HG03575 (cell line): ENCODE data around the gene VPS51.

Source experiments
- ATAC-seq: cut with Tn5 transposase; IDR thresholded peaks from one replicate; pipeline ENCODE4 v1.9.1; 2021; ENCODE audit not compliant: unreplicated experiment, insufficient number of reproducible peaks, low FRiP score; ENCODE audit errors: extremely low read depth

The VPS51 gene

DNA sequence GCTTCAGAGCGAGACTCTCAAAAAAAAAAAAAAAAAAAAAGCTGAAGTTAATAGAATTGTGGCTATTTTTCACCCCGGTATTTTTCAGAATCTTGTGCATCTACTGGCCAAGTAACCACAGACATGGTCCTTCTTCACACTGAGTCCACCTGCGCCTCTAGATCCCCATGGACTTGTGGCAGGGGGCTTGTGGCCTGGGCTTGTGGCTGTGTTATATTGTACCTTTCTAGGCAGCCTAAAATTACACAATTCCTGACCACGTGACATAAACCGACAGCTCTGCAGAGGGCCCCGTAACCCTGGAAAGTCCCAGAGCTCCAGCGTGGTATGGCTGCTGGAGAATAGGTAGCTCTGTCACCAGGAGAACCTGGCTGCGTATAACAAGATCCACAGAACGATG is 26.8 kb upstream of the VPS51 start:
- ATAC-seq, result no peak

DNA sequence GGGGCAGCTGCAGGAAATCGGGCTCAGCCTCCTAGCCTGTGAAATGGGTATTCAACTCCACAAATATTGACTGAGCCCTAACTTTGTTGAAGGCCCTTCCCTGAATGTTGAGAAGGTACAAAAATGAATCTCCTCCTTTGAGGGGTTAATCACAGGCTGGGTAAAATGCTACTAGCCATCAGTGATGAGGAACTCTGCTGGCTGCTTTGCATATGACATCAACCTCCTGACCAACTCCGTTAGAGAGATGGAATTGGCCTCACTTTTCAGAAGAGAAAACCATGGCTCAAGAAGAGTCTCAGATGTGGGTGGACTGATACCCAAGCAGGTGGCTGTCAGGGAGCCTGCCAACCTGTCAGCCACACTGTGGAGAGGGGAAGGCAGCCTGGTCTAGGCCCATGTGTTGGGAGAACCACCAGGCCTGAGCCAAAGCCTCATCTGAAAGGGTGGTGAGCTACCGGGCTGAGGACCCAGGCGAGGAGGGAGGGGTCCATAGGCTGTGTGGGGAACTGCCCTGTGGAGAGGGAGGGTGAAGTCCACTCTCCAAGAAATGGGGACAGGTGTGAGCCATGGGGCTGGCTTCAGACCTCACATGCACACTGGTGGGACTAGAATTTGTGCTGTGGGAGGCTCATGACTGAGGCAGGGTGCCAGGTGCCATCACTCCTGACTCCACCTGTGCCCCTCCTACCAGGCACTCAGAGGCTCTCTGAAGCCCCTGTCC is 23.9 kb upstream of the VPS51 start:
- ATAC-seq, result no peak

DNA sequence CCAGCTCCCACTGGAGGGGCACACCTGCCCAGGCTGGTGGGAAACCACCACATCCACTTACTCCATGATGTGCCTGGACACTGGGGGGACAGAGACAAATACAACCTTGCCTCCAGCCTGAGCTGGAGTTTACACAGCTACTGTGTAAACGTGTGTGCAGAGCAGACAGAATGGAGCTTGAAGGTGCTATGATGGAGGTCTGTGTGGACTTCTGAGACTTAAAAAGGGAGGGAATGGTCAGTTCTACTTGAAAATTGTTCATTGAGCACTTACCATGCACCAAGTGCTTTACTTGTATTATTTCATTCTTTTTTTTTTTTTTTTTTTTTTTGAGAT is 23.4 kb upstream of the VPS51 start:
- no peak for ATAC-seq

DNA sequence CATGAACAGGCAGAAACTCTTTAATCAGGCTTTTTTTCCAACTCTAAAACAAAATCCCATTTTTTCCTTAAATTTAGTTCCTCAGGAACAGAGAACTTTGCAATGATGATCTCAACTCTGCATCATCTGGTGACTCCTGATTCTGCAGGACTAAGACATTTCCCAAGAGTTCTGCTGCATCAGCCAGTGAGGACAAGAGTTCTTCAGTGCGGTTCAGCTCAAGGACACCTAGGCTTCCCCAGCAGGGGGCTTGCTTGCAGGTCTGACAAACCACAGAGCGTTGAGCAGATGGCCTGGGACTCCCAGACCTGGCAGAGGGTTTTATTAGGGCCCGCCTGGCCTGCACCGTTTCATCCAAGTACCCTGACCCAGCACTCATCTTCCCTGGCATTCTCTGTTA is 18.6 kb upstream of the VPS51 start:
- ATAC-seq, result no peak

DNA sequence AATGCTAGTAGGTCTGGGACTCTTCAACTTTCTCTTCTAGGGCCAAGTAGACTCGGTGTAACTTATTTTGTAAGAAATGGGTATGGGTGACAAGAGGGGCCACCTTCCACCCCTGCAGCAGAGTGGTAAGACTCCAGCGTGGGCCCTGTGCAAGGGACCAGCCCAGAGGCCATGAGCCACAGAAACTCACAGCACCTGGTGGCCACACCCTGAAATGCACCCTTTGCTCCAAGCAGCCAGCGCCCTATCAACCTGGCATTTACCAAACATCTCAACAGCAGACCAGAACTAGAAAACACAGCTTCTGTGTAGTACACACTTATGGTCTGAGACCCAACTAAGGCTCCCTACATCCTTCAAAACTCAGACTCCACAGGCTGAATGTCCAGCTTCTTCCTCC is 17.9 kb upstream of the VPS51 start:
- no peak for ATAC-seq

DNA sequence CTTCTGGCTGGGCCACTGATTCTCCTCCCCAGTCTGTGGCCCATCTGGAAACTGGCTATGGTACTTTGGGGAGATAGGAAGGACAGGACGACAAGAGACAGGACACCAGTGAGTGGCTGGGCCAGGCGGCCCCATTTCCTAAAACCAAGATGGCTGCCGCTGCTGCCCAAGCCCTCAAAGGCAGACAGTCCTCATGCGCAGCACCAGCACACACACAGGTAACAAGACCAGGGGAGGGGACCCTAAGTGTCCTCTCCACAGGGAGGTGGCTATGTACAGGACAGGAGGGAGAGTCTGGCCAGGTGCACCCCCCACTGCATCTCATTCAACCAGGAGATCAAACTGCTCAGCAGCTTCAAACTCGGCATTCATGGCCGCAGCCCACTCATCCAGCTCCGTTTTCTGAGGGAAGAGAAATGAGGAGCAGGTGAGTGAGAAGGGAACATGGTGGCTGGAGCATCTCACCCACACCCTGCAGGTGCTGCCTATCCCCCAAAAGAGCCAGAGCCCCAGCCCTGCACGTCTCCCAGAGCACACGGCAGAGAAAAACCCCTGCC is 17.1 kb upstream of the VPS51 start:
- no peak for ATAC-seq

DNA sequence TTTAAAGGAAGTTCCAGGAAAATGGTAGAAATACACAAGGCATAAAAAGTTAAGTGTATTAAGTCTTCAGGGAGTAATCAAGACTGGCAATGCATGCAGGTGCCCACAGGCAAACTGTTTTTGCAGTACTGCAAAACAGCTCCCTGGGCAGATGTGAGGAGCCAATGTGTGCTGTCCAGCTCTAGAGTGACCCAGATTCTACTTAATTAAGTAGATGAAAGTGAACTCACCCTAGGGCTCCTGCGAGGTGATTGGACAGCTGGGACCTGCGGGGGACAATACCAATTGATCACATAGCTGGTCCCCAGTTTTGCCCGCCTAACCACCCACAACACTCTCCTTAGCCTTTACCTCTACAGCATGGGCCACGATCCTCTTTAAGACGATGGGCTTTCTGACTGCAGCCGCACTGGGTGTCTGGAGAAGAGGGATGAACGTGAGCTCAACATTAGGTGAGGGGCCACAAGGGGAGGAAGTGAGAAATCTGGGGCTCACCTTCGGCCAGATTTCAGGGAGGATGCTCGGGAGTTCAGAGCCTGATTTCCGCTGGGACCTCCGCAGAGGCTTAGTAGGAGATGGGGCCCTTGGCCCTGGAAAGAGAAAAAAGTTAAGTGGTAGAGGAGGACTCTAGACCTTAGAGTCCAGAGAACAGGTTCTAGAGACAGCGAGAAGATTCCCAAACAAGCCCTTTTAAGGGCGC is 12.7 kb upstream of the VPS51 start:
- no peak for ATAC-seq

DNA sequence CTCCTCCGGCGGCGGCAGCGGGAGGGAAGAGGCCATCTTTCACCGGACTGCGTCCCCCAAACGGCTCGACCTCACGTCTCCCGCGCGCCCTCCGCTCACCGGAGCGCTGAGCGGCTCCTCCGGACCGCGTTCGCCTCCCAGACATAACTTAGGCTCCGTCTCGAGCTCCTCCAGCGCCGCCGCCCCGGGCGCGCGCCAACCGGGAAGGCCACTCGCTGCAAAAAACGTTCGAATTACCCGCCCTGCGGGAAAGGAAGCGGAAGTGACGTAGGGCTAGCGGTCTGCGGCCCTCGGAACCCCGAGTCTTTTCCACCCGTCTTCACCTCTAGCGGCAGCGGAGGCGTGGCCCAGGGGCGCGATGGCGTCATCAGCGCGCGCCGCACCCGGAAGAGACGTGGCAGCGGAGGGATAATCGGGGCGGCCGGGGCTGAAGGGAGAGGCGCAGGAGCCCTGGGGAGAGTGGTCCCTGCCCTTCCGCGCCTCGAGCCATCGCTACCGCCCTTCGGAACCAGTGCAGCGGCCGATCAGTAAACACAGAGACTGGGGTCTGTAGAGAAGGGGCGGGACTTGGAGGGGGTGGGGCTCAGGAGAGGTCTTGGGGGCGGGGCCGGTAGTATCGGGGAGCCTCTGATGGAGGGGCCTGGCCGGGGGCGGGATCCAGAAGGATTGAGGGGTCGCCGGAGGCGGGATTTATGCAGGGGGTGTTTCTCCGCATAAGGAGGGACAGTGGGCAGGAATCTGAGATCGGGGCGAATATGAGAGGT is 12.0 kb upstream of the VPS51 start, which contains the start of the genes CDCA5 and ZFPL1:
Gene CDCA5, minus strand, starts transcription at position 207 of the 764 bp plus-strand sequence. Its CDS starts 62 bp downstream, at position 145.
Gene ZFPL1, plus strand, starts transcription at position 389 of the 764 bp plus-strand sequence. CDS start 477 bp downstream, outside the sequence.
- no peak for ATAC-seq

DNA sequence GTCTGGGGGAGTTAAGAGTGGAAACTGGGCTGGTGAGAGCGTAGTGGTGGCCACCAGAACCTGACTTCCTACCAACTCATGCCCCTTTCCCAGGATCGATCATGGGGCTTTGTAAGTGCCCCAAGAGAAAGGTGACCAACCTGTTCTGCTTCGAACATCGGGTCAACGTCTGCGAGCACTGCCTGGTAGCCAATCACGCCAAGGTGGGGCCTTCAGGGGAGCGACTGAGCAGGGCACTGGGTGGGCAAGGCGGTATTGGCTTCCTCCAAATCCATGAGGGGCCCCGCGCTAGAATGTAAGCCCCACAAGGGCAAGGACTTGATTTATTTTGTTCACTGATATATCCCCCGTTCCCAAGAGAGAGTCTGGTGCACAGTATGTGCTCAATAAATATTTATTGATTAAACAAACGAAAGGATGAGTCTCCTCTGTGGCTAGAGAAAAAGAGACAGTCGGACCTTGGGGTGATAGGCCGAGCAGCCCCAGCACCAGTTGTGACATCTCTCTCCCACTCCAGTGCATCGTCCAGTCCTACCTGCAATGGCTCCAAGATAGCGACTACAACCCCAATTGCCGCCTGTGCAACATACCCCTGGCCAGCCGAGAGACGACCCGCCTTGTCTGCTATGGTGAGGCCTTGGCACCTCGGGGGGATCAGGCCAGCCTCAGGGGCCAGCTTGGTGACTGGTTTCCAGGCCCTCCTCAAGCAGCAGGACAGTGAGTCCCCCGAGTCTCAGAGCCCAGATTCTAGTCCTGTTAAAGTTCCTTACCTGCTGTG is 11.2 kb upstream of the VPS51 start:
- no peak for ATAC-seq

DNA sequence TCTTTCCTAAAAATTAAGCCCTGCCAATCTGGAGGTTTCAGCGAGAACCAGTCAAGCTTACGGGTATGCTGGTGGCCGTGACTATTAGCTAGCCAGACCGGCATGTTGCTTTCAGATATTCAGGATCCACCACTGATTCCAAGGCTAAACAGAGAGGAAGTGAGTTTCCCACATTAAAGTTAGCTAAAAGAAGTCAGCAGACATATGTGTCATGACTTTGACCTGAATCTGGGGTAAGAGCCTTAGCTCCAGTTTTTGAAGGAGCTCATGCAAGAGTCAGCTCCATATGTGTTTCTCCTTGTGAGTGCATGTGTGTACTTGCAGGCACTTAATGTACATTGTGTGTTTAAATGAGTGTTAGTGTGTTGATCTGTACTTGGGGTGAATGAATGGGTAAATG is 10.6 kb upstream of the VPS51 start:
- ATAC-seq, result no peak

DNA sequence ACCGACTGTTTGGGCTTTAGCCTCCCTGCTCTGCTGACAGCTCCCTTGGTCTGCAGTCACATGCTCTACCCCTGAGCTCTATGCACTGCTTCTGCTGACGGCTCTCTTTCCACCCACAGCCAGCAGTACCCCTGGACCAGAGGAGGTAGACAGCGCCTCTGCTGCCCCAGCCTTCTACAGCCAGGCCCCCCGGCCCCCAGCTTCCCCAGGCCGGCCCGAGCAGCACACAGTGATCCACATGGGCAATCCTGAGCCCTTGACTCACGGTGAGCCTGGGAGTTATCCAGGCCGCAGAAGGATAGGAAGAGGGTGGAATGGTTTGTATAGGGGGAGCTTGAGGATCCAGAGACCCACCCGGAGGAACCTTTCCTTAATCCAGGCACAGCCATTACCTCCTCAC is 9.2 kb upstream of the VPS51 start:
- no peak for ATAC-seq

DNA sequence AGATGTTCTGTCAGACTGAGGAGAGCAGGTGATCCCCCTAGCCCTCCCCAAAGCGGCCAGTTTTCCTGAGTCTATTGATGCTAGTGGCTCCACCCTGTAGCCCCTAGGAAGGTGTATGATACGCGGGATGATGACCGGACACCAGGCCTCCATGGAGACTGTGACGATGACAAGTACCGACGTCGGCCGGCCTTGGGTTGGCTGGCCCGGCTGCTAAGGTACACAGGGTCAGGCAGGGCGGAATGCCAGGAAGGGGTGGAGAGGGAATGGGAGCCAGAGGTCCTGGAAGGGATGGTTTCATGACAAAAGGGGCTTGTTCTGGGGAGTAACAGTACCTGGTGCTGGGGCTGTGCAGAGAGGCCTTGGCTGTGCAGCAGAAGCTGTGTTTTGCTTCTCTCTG is 8.8 kb upstream of the VPS51 start:
- no peak for ATAC-seq

DNA sequence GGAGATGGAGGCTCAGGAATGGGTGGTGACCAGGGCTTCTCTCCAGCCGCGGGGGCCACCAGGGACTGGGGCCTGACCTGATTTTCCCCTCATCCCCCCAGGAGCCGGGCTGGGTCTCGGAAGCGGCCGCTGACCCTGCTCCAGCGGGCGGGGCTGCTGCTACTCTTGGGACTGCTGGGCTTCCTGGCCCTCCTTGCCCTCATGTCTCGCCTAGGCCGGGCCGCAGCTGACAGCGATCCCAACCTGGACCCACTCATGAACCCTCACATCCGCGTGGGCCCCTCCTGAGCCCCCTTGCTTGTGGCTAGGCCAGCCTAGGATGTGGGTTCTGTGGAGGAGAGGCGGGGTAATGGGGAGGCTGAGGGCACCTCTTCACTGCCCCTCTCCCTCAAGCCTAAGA is 8.2 kb upstream of the VPS51 start:
- no peak for ATAC-seq

DNA sequence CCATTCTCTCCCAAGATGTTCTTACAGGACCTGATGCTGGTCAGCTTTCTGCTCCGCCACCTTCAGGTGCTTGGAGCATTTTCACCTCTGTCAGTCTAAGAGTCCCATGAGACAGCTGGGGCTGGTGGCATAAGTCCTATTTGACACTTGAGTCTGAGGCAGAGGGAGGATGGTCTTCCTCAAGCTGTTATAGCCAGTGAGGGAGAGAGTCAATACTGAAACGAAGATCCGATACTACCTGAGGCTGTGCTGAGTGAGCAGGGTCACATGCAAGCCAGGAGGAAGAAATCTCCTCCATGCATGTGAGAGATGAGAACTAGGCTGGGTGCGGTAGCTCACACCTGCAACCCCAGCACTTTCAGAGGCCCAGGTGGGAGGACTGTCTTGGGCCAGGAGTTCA is 6.4 kb upstream of the VPS51 start:
- no peak for ATAC-seq

DNA sequence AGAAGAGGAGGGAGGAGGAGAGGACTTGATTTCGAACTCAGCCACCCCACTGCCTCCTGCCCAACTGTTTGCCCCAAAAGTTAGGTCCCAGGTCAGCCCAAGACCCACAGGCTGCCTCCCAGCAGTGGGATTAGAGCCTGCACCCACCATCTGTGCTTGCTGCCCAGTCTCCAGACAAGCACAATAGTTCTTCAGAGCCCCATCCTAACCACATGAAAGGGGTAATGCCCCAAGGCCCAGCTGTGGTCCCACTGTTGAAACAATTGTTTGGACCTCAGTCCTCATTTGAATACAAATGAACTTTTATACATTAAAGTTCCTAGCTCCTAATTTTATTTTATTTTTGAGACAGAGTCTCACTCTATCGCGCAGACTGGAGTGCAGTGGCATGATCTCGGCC is 5.4 kb upstream of the VPS51 start:
- no peak for ATAC-seq

DNA sequence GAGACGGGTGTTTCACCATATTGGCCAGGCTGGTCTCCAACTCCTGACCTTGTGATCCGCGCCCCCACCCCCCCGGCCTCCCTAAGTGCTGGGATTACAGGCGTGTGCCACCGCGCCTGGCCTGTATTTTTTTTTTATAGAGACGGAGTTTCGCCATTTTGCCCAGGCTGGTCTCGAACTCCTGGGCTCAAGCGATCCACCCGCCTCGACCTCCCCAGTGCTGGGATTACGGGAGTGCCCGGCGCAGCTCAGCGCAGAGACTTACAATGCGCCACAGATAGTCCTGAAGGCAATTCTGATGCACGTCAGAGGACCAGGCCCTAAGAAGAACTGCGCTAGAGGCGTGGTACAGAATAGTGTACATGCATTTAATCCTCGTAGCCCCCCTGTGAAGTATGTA is 587 bp upstream of the VPS51 start:
- ATAC-seq, result no peak

DNA sequence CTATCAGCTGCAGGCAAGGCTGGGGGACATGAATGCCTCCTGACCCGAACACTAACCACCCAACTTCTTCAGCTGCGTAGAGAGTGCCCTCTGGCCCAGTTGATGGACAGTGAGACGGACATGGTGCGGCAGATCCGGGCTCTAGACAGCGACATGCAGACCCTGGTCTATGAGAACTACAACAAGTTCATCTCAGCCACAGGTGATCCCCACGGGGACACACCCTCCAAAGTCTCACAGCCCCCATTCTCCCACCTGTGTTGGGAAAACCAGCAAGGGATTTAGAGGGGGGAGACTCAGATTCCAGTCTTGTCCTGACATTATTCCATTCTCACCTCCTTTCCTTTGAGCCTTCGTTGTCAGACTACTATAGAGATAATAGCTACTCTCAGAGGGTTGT is 912 bp downstream of the VPS51 start:
- ATAC-seq, result no peak

DNA sequence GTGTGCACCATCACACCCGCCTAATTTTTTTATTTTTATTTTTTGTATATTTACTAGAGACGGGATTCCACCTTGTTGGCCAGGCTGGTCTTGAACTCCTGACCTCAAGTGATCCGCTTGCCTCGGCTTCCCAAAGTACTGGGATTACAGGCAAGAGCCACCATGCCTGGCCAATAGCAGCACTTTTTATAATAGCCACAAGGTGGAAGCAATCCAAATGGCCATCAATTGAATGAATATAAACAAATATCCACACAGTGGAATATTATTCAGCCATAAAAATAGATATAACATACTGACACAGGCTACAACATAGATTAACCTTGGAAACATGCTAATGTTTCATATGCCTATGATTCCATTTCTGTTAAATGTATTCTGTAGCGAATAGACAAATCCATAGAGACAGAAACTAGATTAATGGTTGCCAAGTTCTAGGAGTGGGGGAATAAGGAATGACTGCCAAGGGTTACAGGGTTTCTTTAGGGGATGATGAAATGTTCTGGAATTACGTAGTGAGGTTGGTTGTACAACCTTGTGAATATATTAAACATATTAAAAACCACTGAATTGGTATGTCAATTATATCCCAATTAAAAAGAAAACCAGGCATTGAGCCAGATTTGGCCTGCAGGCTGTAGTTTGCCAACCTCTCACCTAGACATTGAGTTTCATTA is 4.8 kb downstream of the VPS51 start:
- no peak for ATAC-seq
